ENCODE measurements around the gene LTBP3. TPM values are rescaled to one million over a fixed set of nuclear protein-coding genes. Genes with fewer than 3 reads are reported as not detected.

LTBP3 gene
- polyA plus RNA-seq, 1 of the 3 experiments (the other 2 are of a cell fraction): 167 TPM

DNA sequence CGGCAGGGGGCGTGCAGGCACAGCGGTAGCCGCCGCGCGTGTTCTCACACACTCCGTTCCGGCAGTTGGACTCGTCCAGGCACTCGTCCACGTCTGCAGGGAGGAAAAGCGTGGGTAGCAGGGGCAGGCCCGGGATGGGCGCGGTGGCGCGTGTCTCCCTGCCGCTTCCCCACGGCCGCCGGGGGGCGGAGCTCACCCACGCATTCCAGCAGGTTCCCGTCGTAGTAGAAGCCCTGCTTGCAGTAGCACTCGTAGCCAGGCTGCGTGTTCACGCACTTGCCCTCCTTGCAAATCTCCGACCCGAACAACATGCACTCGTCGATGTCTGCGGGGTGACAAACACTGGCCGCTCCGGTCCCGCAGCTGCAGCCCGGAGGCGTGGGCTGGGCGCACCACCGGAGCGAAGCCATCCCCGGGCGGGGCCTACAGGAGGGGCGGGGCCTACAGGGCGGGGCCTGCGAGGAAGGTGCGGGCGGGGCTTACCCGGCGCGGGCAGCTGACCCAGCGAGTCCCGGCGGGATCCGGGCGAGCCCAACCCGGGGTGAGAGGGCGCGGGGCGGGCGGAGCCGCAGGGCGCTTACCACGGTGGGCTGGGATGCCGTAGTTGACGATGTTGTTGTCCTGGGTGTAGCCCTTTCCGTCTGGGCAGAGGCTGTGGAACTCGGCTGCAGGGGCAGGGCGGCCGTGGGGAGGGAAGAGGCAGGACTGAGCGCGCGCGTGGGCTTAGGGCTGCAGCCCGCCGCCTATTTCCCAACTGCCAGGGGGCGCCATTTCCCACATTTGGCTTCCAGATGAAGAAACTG, 17.7 kb downstream of the LTBP3 start:
- no peaks in the 10 kb centered on the region for H3K9me2 ChIP-seq
- H3K36me3 ChIP-seq (replicated peaks in 1 of 2; ENCODE audit: control insufficient read depth in 1 of 2, insufficient read depth in 2 of 2, low read length in 1 of 2): peaks cover 0 to 50% of the 10 kb centered on the region in 2 experiments
- no peaks in the 10 kb centered on the region for H3K27me3 ChIP-seq (ENCODE audit: insufficient read depth)
- H3K79me2 ChIP-seq (ENCODE audit: insufficient read depth): no peaks in the 10 kb centered on the region
- H3K4me1 ChIP-seq (ENCODE audit: control insufficient read depth in 1 of 2, insufficient read depth in 2 of 2, low read depth in 1 of 2, low read length in 1 of 2): peaks cover 4 to 12% of the 10 kb centered on the region in 2 experiments; a peak in 1 of 4 replicates
- ChIA-PET POLR2A (interaction anchor here (0.7 to 1.6 kb wide), 10 partner anchors 10 to 97 kb away, joined by 3 to 7 read pairs (median 4); partner anchors contain the start of genes FAM89B, PCNX3, SCYL1 and SIPA1), CTCF (interaction anchor here (0.6 to 13.1 kb wide), 33 partner anchors 8 to 360 kb away, joined by 3 to 295 read pairs (median 5); partner anchors contain the start of genes EHBP1L1, FAM89B, KCNK7 and LTBP3)
- no peak overlapping the region for H2AFZ ChIP-seq (ENCODE audit: low read depth)
- no peak overlapping the region for H3K9ac ChIP-seq
- H3K9me3 ChIP-seq: no peaks in the 10 kb centered on the region
- 2% methylated on average over 11 of the region's 78 CpGs for WGBS (ENCODE audit: low lambda C conversion rate)
- H3F3A ChIP-seq (replicated peaks; ENCODE audit: insufficient read depth): peaks cover 42% of the 10 kb centered on the region
- H3K4me2 ChIP-seq: peak overlapping the region; percentile 71
- peak; percentile 99 for DNase-seq
- peak overlapping the region; percentile 29 to 81 for H3K27ac ChIP-seq (ENCODE audit: low read depth in 2 of 2, low read length in 1 of 2)
- peak overlapping the region; percentile 43 to 49 for H3K4me3 ChIP-seq (ENCODE audit: low read depth in 2 of 2, low read length in 1 of 2)
- H4K20me1 ChIP-seq (ENCODE audit: insufficient read depth): peaks cover 20% of the 10 kb centered on the region
- no peak for TF ChIP-seq REST (IDR thresholded peaks at IDR 0.05; ENCODE audit: low read depth, low read length)
- TF ChIP-seq TAF1 (IDR thresholded peaks at IDR 0.05; ENCODE audit: borderline replicate concordance, low read depth, low read length): no peak
- TF ChIP-seq, protein P1, sequence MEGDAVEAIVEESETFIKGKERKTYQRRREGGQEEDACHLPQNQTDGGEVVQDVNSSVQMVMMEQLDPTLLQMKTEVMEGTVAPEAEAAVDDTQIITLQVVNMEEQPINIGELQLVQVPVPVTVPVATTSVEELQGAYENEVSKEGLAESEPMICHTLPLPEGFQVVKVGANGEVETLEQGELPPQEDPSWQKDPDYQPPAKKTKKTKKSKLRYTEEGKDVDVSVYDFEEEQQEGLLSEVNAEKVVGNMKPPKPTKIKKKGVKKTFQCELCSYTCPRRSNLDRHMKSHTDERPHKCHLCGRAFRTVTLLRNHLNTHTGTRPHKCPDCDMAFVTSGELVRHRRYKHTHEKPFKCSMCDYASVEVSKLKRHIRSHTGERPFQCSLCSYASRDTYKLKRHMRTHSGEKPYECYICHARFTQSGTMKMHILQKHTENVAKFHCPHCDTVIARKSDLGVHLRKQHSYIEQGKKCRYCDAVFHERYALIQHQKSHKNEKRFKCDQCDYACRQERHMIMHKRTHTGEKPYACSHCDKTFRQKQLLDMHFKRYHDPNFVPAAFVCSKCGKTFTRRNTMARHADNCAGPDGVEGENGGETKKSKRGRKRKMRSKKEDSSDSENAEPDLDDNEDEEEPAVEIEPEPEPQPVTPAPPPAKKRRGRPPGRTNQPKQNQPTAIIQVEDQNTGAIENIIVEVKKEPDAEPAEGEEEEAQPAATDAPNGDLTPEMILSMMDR (IDR thresholded peaks at IDR 0.05): peak; percentile 87
- TF ChIP-seq ELF1 (IDR thresholded peaks at IDR 0.05): no peak
- TF ChIP-seq GABPA (IDR thresholded peaks at IDR 0.05; ENCODE audit: low read depth): no peak
- no peak for TF ChIP-seq JUND (IDR thresholded peaks at IDR 0.05)
- TF ChIP-seq TCF12 (IDR thresholded peaks at IDR 0.05): no peak
- TF ChIP-seq ZBTB33 (IDR thresholded peaks at IDR 0.05; ENCODE audit: borderline replicate concordance, low read depth): no peak
- no peak for TF ChIP-seq SIN3A (IDR thresholded peaks at IDR 0.05; ENCODE audit: borderline replicate concordance, low read depth, low read length)
- no peak for TF ChIP-seq NFIC (IDR thresholded peaks at IDR 0.05; ENCODE audit: borderline replicate concordance)
- 0 out of 2 replicates have a peak, but pooled peaks have one; percentile 12 for TF ChIP-seq FOXJ3 (CRISPR knock-in tag; IDR thresholded peaks at IDR 0.05)
- peak; percentile 80 for TF ChIP-seq RAD21 (IDR thresholded peaks at IDR 0.05; ENCODE audit: low read length)
- no peak for TF ChIP-seq YY1 (IDR thresholded peaks at IDR 0.05; ENCODE audit: low read depth)
- TF ChIP-seq USF1 (IDR thresholded peaks at IDR 0.05; ENCODE audit: borderline replicate concordance, low read depth): no peak
- peak; percentile 23; the same call in 1 of the 2 replicates for TF ChIP-seq POLR2AphosphoS5 (IDR thresholded peaks at IDR 0.05; ENCODE audit: low read depth, low read length)
- no peak for TF ChIP-seq MEF2A (IDR thresholded peaks at IDR 0.05; ENCODE audit: borderline replicate concordance, low read depth)
- TF ChIP-seq GATA2 (CRISPR knock-in tag; IDR thresholded peaks at IDR 0.05): no peak
- TF ChIP-seq IRF3 (IDR thresholded peaks at IDR 0.05; ENCODE audit: low read depth, low read length): no peak
- TF ChIP-seq RCOR1 (IDR thresholded peaks at IDR 0.05; ENCODE audit: low read length): no peak
- peak; percentile 16; the same call in 1 of the 2 replicates for TF ChIP-seq MAX (IDR thresholded peaks at IDR 0.05; ENCODE audit: low read depth)
- TF ChIP-seq MXI1 (IDR thresholded peaks at IDR 0.05; ENCODE audit: low read depth, low read length): peak; percentile 55
- TF ChIP-seq FOSL2 (IDR thresholded peaks at IDR 0.05; ENCODE audit: borderline replicate concordance, low read depth): no peak
- no peak; the same call in 1 of the 2 replicates for TF ChIP-seq FOXM1 (IDR thresholded peaks at IDR 0.05; ENCODE audit: low read depth)
